AG08395 (cell line): ENCODE results near the gene BARX2.

Source experiments
- DNase-seq: peaks from one replicate; pipeline ENCODE4 v3.0.0; 2012; ENCODE audit warnings: mixed read lengths, low spot score

Gene BARX2

GRCh38 chr11:129374081-129374992 lies 1.3 kb upstream of the BARX2 start:
- no peak for DNase-seq

DNA sequence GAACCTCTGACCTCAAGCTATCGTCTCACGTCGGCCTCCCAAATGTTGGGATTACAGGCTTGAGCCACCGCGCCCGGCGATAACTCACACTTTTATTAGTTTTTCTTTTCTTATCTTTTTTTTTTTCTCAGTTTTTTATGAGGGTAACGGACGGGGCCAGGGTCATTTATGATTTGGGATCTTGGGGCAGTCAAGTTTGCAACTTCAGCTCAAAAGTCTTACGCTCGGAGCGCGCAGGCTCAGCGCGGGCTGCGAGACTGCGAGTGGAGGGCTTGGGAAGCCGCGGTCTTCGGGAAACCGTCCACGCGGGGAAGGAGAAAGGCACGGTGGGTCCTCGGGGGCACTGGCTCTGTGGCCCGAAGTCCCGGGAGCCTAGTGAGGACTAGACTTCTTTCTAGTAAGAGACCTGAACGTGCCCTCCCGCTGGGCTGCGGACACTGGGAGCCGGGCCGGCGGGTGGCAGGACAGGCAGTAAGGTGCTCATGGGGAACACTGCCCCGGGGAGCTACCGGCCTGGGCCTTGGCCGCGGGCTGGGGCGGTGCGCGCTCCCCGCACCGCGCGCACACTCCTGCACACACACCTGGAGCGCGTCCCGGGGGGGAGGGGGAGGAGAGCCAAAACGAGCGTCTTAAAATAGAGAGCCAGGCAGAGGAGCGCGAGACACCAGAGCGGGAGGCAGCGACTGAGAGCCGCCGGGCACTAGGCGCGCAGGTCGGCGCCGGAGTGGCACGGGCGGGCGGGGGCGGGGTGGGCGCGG lies 476 bp upstream of the BARX2 start:
- no peak for DNase-seq

- no peak for DNase-seq
Observed at GRCh38 chr11:129376658-129377341, 1.2 kb downstream of the BARX2 start.

- DNase-seq: no peak
Observed at GRCh38 chr11:129377739-129378138, 2.1 kb downstream of the BARX2 start.

- no peak for DNase-seq
Observed at GRCh38 chr11:129380413-129380812, 4.8 kb downstream of the BARX2 start.

- DNase-seq: no peak
Observed at GRCh38 chr11:129382583-129382982, 6.9 kb downstream of the BARX2 start.

- DNase-seq: no peak
Observed at GRCh38 chr11:129383060-129383459, 7.4 kb downstream of the BARX2 start.

GRCh38 chr11:129383502-129383901 lies 7.9 kb downstream of the BARX2 start:
- DNase-seq: no peak

- no peak for DNase-seq
Observed at GRCh38 chr11:129384415-129384814, 8.8 kb downstream of the BARX2 start.

- DNase-seq: no peak
Observed at GRCh38 chr11:129385801-129386200, 10.2 kb downstream of the BARX2 start.

- no peak for DNase-seq
Observed at GRCh38 chr11:129386795-129387397, 11.2 kb downstream of the BARX2 start.

DNA sequence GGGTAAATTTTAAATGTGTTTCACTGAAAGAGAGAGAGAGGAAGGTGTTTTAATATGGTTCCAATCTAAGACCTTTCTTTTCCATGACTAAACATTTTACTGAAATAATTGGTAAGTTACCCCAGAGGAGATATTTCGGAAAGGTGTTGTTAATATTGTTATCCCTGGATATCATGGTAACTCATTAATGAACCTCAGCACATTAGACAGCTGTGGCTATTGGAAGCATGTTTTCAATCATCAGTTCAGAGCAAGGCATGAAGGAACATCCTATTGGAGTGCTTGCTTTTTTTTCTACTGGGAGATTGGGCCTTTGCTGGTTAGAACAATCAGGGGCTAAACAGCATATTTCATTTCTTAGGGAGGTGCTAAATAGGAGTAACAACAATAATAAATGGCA lies 11.8 kb downstream of the BARX2 start:
- no peak for DNase-seq

DNA sequence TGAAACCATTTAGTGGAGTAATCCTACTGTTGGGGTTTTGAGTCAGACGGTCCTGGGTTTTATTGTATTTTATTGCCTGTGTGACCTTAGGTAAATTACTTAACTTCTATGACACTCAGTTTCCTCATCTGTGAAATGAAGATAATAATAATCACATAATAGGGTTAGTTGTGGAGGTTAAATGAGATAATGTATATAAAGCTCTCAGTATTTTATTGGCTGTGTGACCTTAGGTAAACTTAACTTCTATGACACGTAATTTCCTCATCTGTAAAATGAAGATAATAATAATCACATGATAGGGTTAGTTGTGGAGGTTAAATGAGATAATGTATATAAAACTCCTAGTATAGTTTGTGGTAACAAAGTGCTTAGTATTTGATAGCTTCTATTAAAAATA lies 13.2 kb downstream of the BARX2 start:
- no peak for DNase-seq

DNA sequence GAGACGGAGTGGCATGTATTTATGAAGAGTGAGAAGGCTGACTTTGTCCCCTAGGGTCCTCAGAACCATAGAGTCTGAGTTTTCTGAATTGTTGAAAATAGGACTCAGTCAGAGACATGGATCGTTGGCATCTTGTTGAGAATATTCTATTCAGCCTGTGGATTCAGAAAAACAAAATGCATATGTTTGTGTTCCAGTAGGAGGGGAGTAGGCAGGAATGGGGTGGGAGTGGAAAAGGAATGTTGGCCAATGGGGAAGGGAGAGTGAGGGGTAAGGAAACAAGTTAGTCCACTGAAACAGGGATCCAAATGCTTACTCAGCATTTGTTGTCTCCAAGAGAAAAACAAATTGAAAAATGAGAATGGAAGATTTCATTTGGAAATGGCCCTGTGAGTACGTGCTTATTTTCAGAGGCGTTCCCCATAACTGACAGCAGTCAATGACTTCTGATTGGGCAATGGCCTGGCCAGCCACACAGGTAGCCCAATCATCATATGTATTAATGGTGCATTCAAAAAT lies 14.7 kb downstream of the BARX2 start:
- DNase-seq: no peak

GRCh38 chr11:129391360-129391759 lies 15.7 kb downstream of the BARX2 start:
- no peak for DNase-seq

DNA sequence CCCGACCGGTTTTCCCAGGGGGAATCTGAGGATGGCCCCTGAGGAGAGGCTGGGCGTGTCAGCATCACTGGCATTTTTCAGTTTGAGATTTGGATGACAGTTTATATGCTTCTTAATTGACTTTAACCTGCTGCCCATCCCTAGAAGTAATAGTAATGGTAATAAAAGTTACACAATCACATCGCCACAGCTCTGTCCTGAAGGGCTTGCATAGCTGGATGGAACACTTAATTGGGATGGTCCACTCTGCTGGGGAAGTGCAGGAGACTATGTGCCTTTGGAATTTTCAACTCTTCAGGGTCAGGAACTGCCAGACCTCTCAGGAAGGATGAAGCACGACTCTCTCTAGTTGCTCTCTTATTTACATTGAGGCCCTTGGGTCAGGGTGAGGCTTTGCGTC lies 16.2 kb downstream of the BARX2 start:
- DNase-seq: no peak

DNA sequence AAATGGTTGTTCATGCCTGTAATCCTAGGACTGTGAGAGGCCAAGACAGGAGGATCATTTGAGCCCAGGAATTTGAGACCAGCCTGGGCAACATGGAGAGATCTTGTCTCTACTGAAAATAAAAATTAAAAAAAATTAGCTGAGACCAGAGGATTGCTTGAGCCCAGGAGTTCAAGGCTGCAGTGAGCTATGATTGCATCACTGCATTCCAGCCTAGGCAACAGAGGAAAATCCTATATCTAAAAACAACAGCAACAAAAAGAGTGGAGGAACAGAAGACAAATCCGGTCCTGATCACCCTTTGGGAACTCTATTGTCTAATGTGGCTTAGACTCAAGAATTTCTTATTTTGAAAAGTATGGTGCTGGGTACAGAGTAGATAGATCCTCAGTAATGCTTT lies 17.3 kb downstream of the BARX2 start:
- DNase-seq: no peak

GRCh38 chr11:129394709-129395108 lies 19.1 kb downstream of the BARX2 start:
- no peak for DNase-seq

- no peak for DNase-seq
Observed at GRCh38 chr11:129395432-129395831, 19.8 kb downstream of the BARX2 start.

DNA sequence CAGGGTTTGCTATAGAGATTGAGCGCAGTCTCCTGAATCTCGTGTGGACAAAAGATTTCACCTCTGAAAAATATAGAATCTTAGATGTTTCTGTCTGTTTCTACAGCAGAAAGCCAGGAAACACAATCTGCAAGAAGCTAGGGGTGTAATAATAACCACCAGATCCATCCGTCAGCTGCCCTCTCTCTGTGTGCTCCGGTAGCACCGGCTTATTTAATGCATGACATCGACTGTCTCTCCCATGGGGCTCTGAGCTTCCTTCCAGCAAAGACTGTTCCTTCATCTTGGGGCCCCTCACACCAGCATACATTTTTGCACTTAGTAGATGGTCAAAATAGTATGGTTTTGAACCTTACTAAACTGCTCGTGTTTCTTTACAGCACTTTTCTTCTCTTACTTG lies 20.2 kb downstream of the BARX2 start:
- no peak for DNase-seq

DNA sequence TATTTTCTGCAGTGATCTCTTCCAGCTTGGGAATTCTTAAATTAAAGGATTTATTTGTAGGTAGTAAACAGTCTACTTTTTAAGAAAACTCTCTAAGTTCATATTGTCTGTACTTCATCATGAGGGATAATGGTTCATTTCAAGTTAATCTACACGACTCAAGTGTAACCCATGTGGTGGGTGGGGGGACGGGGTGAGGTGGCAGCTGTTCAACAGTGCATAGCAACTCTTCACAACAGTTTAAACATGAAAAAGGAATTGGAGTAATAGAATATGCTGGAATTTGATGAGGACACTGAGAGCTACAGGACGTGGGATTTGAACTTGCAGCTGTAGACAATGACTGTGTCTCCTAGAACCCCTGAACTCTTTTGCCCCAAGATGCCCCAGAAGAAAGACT lies 20.8 kb downstream of the BARX2 start:
- DNase-seq: no peak
